CD14-positive monocyte (primary cell): ENCODE data around the gene RAP2A. TPM values are rescaled to one million over a fixed set of nuclear protein-coding genes. Genes with fewer than 3 reads are reported as not detected.

Experiments
- DNase-seq, 3 donors: peaks; one replicate each; pipeline ENCODE4 v3.0.0-alpha.2; 2011 to 2022
- H2AFZ ChIP-seq: 2 replicates; pipeline ENCODE4 v1.6.0; 2012; ENCODE audit warnings: mild to moderate bottlenecking, low read depth, low read length, inconsistent platforms; ENCODE audit not compliant: insufficient read depth, poor library complexity, severe bottlenecking
- H3K27ac ChIP-seq, 2 donors: 1 replicate in 1 of 2; 2 replicates in 1 of 2; pipeline ENCODE4 v1.5.1; 2012 to 2013; ENCODE audit warnings: low read length in 2 of 2, control low read depth in 1 of 2, inconsistent platforms in 1 of 2, low read depth in 1 of 2, mild to moderate bottlenecking in 1 of 2
- H3K27me3 ChIP-seq, 2 donors: one replicate each; pipeline versions ENCODE4 v1.6.0 to v1.6.1; 2011 to 2013; ENCODE audit warnings: low read length in 2 of 2; ENCODE audit not compliant: control insufficient read depth in 2 of 2, insufficient read depth in 2 of 2
- H3K36me3 ChIP-seq, 2 donors: replicated peaks in 1 of 2; 1 replicate in 1 of 2; 2 replicates in 1 of 2; pipeline versions ENCODE4 v1.5.1 to v1.6.1; 2012 to 2013; ENCODE audit warnings: low read length in 2 of 2, control low read depth in 1 of 2, inconsistent platforms in 1 of 2, mild to moderate bottlenecking in 1 of 2; ENCODE audit not compliant: insufficient read depth in 2 of 2, control insufficient read depth in 1 of 2
- H3K4me1 ChIP-seq, 2 donors: 1 replicate in 1 of 2; 2 replicates in 1 of 2; pipeline versions ENCODE4 v1.5.1 to v1.6.1; 2012 to 2013; ENCODE audit warnings: low read length in 2 of 2, control low read depth in 1 of 2, inconsistent platforms in 1 of 2, mild to moderate bottlenecking in 1 of 2, moderate library complexity in 1 of 2; ENCODE audit not compliant: insufficient read depth in 2 of 2, control insufficient read depth in 1 of 2
- H3K4me2 ChIP-seq: replicated peaks from 2 replicates; pipeline ENCODE3; 2012; ENCODE audit warnings: low read length, moderate library complexity, mild to moderate bottlenecking; ENCODE audit not compliant: poor library complexity, severe bottlenecking; ENCODE audit errors: extremely low read depth
- H3K4me3 ChIP-seq, 3 experiments: fragments of 200-600 bp in 1 of 3; sonication (generic) in 1 of 3; replicated peaks in 1 of 3; 1 replicate in 2 of 3; 2 replicates in 1 of 3; pipeline ENCODE4 v1.5.1; 2011 to 2013; ENCODE audit warnings: low read length in 3 of 3, mild to moderate bottlenecking in 3 of 3, control low read depth in 2 of 3, low read depth in 2 of 3, inconsistent platforms in 1 of 3, moderate library complexity in 1 of 3
- H3K79me2 ChIP-seq: 2 replicates; pipeline ENCODE4 v1.6.0; 2012; ENCODE audit warnings: mild to moderate bottlenecking, control low read depth, inconsistent platforms, low read length, moderate library complexity; ENCODE audit not compliant: insufficient read depth
- H3K9ac ChIP-seq: 2 replicates; pipeline ENCODE4 v1.6.0; 2017; ENCODE audit warnings: low read length, mild to moderate bottlenecking; ENCODE audit not compliant: insufficient read depth, poor library complexity, severe bottlenecking
- H3K9me3 ChIP-seq, 2 donors: replicated peaks in 1 of 2; 1 replicate in 1 of 2; 2 replicates in 1 of 2; pipeline versions ENCODE4 v1.5.1 to v1.6.1; 2012 to 2013; ENCODE audit warnings: low read length in 2 of 2, control low read depth in 1 of 2; ENCODE audit not compliant: control insufficient read depth in 1 of 2, insufficient read depth in 1 of 2
- H4K20me1 ChIP-seq: 2 replicates; pipeline ENCODE4 v1.6.0; 2012; ENCODE audit warnings: mild to moderate bottlenecking, low read length, control low read depth, moderate library complexity; ENCODE audit not compliant: insufficient read depth
- H3K27ac Mint-ChIP-seq, 7 donors: one replicate each; pipeline ENCODE4 v1.8.0; 2020; ENCODE audit warnings: mild to moderate bottlenecking in 7 of 7, mixed read lengths in 7 of 7, moderate library complexity in 6 of 7, inconsistent platforms in 2 of 7
- H3K27me3 Mint-ChIP-seq, 3 donors: one replicate each; pipeline ENCODE4 v1.8.0; 2021 to 2022; ENCODE audit warnings: low read depth in 3 of 3, mild to moderate bottlenecking in 3 of 3, mixed read lengths in 3 of 3, moderate library complexity in 3 of 3, inconsistent platforms in 1 of 3
- H3K36me3 Mint-ChIP-seq, 2 donors: one replicate each; pipeline ENCODE4 v1.8.0; 2020; ENCODE audit warnings: mixed read lengths in 2 of 2, inconsistent platforms in 1 of 2, mild to moderate bottlenecking in 1 of 2
- H3K4me1 Mint-ChIP-seq: one replicate; pipeline ENCODE4 v1.8.0; 2020; ENCODE audit warnings: mild to moderate bottlenecking, mixed read lengths
- H3K4me3 Mint-ChIP-seq, 2 donors: one replicate each; pipeline ENCODE4 v1.8.0; 2020; ENCODE audit warnings: mild to moderate bottlenecking in 2 of 2, mixed read lengths in 2 of 2, moderate library complexity in 1 of 2
- H3K9me3 Mint-ChIP-seq, 7 donors: one replicate each; pipeline ENCODE4 v1.8.0; 2020 to 2022; ENCODE audit warnings: mixed read lengths in 7 of 7, mild to moderate bottlenecking in 6 of 7, moderate library complexity in 6 of 7, inconsistent platforms in 2 of 7
- WGBS: methylation state at CpG from one replicate; pipeline ENCODE4 v1.1.5; 2013; ENCODE audit warnings: missing lambda C conversion rate; ENCODE audit not compliant: insufficient coverage; 5-methylcytosine and 5-hydroxymethylcytosine counted together
- intact Hi-C, 2 donors: fragments of 100-400 bp; cut with micrococcal nuclease; formaldehyde crosslinking; loops; one replicate each; pipeline versions ENCODE4 v1.15.0 to v1.15.1; 2023
- polyA plus RNA-seq, 3 donors: library from polyadenylated mRNA; depleted of rRNA in 1 of 3; unstranded in 2 of 3; stranded (reverse) in 1 of 3; fragments of 300-500 nt in 2 of 3; fragments of >200 nt in 1 of 3; fragmentation: Illumina TruSeq in 2 of 3; gene quantifications; 1 replicate in 2 of 3; 2 replicates in 1 of 3; pipeline ENCODE4 v1.2.3, GENCODE V29; 2012 to 2021
- TF ChIP-seq, protein P1 (sequence below): fragments of 200-600 bp; IDR thresholded peaks from one replicate; pipeline ENCODE4 v1.8.0; 2022; ENCODE audit warnings: antibody characterized with exemption, mild to moderate bottlenecking

RAP2A gene
- polyA plus RNA-seq, 3 donors: 2.3 to 5.3 (median 4.5) TPM

DNA sequence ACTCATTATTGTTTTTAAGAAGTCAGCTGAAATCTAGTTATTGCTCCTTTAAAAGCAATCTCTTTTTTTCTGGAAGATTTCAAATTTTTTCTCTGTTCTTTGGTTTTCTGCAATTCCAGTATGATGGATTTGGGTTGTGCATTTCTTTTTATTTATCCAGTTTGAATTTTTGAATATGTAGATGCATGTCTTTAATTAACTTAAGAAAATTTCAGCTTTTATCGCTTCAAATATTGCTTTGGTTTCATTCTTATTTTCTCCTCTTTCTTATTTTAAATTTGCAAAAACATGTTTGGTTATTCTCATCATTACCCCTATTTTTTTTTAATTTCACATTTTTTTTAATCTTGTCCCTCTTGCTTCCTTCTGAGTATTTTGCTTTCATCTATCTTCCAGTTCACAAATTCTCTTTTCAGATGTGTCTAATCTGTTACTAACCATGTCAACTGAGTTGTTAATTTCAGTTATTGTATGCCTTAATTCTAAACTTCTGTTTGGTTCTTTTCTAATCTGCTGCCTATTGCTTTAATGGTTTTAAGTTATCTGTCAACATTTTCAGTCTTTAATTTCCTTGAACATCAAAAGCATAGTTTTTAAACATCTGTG, 56.8 kb downstream of the RAP2A start:
- H3K4me3 ChIP-seq: no peak overlapping the region
- no peak overlapping the region for H3K27ac Mint-ChIP-seq
- no peaks in the 10 kb centered on the region for H3K79me2 ChIP-seq
- H3K27ac ChIP-seq: no peak overlapping the region
- H3K27me3 ChIP-seq: no peaks in the 10 kb centered on the region
- peaks cover 0 to 17% (median 6%) of the 10 kb centered on the region in 7 donors for H3K9me3 Mint-ChIP-seq
- WGBS: no CpG with 5 or more reads among the region's 1 CpG
- no peaks in the 10 kb centered on the region for H3K4me1 Mint-ChIP-seq
- TF ChIP-seq, protein P1, sequence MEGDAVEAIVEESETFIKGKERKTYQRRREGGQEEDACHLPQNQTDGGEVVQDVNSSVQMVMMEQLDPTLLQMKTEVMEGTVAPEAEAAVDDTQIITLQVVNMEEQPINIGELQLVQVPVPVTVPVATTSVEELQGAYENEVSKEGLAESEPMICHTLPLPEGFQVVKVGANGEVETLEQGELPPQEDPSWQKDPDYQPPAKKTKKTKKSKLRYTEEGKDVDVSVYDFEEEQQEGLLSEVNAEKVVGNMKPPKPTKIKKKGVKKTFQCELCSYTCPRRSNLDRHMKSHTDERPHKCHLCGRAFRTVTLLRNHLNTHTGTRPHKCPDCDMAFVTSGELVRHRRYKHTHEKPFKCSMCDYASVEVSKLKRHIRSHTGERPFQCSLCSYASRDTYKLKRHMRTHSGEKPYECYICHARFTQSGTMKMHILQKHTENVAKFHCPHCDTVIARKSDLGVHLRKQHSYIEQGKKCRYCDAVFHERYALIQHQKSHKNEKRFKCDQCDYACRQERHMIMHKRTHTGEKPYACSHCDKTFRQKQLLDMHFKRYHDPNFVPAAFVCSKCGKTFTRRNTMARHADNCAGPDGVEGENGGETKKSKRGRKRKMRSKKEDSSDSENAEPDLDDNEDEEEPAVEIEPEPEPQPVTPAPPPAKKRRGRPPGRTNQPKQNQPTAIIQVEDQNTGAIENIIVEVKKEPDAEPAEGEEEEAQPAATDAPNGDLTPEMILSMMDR: no peak
- intact Hi-C loops: no loop called here
- DNase-seq: no peak
- no peak overlapping the region for H3K4me2 ChIP-seq
- no peaks in the 10 kb centered on the region for H3K36me3 Mint-ChIP-seq
- H3K9ac ChIP-seq: no peak overlapping the region
- H4K20me1 ChIP-seq: no peaks in the 10 kb centered on the region
- H3K9me3 ChIP-seq: no peaks in the 10 kb centered on the region
- H2AFZ ChIP-seq: no peak overlapping the region
- H3K36me3 ChIP-seq: no peaks in the 10 kb centered on the region
- no peak overlapping the region for H3K4me3 Mint-ChIP-seq
- no peaks in the 10 kb centered on the region for H3K4me1 ChIP-seq
- peaks cover 0 to 4% (median 3%) of the 10 kb centered on the region in 3 donors for H3K27me3 Mint-ChIP-seq

DNA sequence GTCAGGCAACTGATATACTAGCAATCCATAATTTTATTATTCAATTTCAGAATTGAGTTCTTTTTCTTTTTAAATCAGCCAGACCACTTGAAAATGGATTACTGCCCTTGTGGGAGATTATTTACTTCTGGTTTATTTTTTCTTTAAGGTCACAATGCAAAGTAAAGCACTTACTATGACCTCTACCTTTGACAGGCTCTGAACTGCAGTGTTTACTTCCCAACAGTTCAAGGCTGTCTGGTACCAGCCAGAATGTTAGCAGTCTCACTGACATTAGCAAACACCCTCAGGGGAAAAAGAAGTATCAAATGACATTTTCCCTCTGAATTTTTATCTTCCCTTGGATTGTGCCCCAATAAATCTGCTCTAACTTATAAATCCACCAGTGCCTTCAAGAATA, 57.5 kb downstream of the RAP2A start:
- TF ChIP-seq, protein P1: no peak
- no peaks in the 10 kb centered on the region for H3K27me3 ChIP-seq
- H3K4me1 Mint-ChIP-seq: no peaks in the 10 kb centered on the region
- H3K9me3 ChIP-seq: no peaks in the 10 kb centered on the region
- no peaks in the 10 kb centered on the region for H3K4me1 ChIP-seq
- no peak overlapping the region for H3K4me2 ChIP-seq
- no peak for DNase-seq
- H3K27me3 Mint-ChIP-seq: peaks cover 0 to 4% (median 3%) of the 10 kb centered on the region in 3 donors
- H3K9me3 Mint-ChIP-seq: peaks cover 0 to 17% (median 4%) of the 10 kb centered on the region in 7 donors
- H2AFZ ChIP-seq: no peak overlapping the region
- H3K4me3 ChIP-seq: no peak overlapping the region
- H3K4me3 Mint-ChIP-seq: no peak overlapping the region
- intact Hi-C loops: no loop called here
- H3K9ac ChIP-seq: no peak overlapping the region
- H4K20me1 ChIP-seq: no peaks in the 10 kb centered on the region
- no peak overlapping the region for H3K27ac Mint-ChIP-seq
- H3K36me3 Mint-ChIP-seq: no peaks in the 10 kb centered on the region
- no peak overlapping the region for H3K27ac ChIP-seq
- H3K36me3 ChIP-seq: no peaks in the 10 kb centered on the region
- H3K79me2 ChIP-seq: no peaks in the 10 kb centered on the region
